Measurements from ENCODE around the gene LPAR3.

LPAR3 gene

DNA sequence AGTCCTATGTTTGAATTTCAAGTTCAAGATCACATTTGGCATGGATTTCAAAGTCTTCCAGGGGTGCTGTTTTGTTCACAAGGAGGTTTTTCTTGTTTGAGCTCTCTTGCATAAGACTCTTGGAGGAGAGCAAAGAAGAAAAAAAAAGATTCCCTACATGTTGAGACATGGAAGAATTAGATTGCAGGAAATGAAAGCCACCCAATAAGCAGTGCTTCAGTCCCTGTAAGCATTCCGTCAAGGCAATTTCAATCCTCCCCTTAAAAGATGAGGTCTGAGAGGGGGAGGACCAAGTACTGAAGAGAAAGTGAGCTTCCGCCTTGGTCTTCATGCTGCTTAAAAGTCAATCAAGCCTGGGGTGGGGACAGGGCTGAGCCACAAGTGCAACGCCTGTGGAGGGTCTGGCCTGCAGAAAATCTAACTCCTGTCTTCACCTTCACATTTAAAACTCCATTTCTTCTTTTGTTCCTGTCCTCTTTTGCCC is 50.2 kb downstream of the LPAR3 start:
- H3K36me3 ChIP-seq = no peaks in the 10 kb centered on the region
- peaks cover 9% of the 10 kb centered on the region for H3K4me1 ChIP-seq
- no peaks in the 10 kb centered on the region for H3K9me3 ChIP-seq
- H3K4me3 ChIP-seq (ENCODE audit: low read depth, low read length) = no peak overlapping the region
- no peaks in the 10 kb centered on the region for H3K27me3 ChIP-seq
- no peak for DNase-seq
- TF ChIP-seq, protein P1, sequence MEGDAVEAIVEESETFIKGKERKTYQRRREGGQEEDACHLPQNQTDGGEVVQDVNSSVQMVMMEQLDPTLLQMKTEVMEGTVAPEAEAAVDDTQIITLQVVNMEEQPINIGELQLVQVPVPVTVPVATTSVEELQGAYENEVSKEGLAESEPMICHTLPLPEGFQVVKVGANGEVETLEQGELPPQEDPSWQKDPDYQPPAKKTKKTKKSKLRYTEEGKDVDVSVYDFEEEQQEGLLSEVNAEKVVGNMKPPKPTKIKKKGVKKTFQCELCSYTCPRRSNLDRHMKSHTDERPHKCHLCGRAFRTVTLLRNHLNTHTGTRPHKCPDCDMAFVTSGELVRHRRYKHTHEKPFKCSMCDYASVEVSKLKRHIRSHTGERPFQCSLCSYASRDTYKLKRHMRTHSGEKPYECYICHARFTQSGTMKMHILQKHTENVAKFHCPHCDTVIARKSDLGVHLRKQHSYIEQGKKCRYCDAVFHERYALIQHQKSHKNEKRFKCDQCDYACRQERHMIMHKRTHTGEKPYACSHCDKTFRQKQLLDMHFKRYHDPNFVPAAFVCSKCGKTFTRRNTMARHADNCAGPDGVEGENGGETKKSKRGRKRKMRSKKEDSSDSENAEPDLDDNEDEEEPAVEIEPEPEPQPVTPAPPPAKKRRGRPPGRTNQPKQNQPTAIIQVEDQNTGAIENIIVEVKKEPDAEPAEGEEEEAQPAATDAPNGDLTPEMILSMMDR (IDR thresholded peaks at IDR 0.05; ENCODE audit: low read depth, low read length) = no peak

DNA sequence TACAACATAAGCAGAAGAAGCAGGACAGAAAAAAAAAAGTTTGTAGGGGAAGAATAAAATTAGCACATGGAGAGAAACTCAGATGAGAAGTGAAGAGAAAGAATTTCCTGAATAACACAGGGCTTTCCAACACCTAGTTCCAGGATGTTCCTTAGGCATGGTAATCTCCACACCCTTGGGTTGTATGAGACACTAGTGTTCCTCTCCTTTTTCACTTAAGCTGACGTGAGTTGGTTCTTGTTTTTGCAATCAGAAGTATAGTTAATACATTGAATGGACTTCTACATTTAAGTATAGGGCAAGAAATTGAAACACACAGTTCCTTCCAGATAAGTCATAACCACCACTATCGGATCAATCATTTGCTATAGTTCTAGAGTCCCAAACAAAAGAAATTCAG is 51.0 kb downstream of the LPAR3 start:
- TF ChIP-seq, protein P1 (IDR thresholded peaks at IDR 0.05; ENCODE audit: low read depth, low read length) = no peak
- Histone ChIP-seq H3K9me3 (no peaks in the 10 kb centered on the region), H3K36me3 (no peaks in the 10 kb centered on the region), H3K4me3 (ENCODE audit: low read depth, low read length) (no peak overlapping the region), H3K27me3 (no peaks in the 10 kb centered on the region), H3K4me1 (peaks cover 6% of the 10 kb centered on the region)
- DNase-seq = no peak

DNA sequence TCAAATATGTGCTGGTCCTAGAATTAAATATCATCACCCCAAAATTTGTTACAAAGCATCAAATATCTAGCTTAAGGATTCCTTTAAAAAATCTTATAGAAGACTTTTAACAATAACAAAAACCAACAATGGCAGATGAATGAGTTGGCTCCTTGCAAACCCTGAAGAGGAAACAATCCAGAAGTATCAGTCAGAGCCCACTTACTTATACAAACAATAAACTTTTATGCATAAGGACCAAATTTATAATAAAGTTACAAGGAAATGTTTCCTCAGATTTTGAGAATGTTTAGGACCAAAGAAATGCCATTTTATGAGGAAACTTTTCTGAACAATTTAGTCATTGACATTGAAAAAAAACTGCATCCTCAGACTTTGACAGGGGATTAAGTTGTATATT is 52.7 kb downstream of the LPAR3 start:
- Histone ChIP-seq H3K36me3 (no peaks in the 10 kb centered on the region), H3K27me3 (no peaks in the 10 kb centered on the region), H3K9me3 (no peaks in the 10 kb centered on the region), H3K4me3 (ENCODE audit: low read depth, low read length) (no peak overlapping the region), H3K4me1 (peaks cover 6% of the 10 kb centered on the region; the same call in 1 of the 2 replicates)
- DNase-seq = no peak
- TF ChIP-seq, protein P1 (IDR thresholded peaks at IDR 0.05; ENCODE audit: low read depth, low read length) = no peak

DNA sequence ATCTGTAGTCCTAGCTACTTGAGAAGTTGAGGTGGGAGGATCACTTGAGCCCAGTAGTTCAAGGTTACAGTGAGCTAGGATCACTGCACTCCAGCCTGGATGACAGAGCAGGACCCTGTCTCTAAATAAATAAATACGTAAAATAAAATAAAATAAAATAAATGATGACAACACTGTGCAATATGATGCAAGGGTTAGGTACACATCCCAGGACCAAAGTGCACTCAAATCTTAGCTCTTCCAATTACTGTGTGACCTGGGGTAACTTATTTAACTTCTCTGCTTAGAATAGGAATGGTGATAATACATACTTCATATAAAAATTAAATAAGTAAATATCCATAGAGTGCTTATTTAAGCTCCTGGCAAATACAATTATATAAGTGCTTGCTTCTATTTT is 53.5 kb downstream of the LPAR3 start:
- Histone ChIP-seq H3K4me1 (peaks cover 3% of the 10 kb centered on the region; the same call in 1 of the 2 replicates), H3K36me3 (no peaks in the 10 kb centered on the region), H3K9me3 (no peaks in the 10 kb centered on the region), H3K27me3 (no peaks in the 10 kb centered on the region), H3K4me3 (ENCODE audit: low read depth, low read length) (no peak overlapping the region)
- TF ChIP-seq, protein P1 (IDR thresholded peaks at IDR 0.05; ENCODE audit: low read depth, low read length) = no peak
- DNase-seq = no peak

DNA sequence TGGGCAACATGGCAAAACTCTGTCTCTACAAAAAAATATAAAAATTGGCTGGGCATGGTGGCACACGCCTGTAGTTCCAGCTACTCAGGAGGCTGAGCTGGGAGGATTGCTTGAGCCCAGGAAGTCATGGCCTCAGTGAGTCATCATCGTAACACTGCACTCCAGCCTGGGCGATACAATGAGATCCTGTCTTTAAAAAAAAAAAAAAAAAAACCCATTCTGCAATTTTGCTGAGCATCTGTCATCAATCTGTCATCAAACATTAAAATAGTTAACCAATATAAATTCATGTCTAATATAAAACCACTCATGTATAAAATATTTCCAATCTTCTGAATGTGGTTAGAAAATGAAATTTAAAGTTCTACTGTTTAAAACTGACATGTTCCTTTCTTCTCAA is 56.9 kb downstream of the LPAR3 start:
- H3K9me3 ChIP-seq = no peaks in the 10 kb centered on the region
- no peaks in the 10 kb centered on the region for H3K27me3 ChIP-seq
- DNase-seq = no peak
- H3K36me3 ChIP-seq = no peaks in the 10 kb centered on the region
- TF ChIP-seq, protein P1 (IDR thresholded peaks at IDR 0.05; ENCODE audit: low read depth, low read length) = no peak
- no peaks in the 10 kb centered on the region for H3K4me1 ChIP-seq
- H3K4me3 ChIP-seq (ENCODE audit: low read depth, low read length) = no peak overlapping the region

DNA sequence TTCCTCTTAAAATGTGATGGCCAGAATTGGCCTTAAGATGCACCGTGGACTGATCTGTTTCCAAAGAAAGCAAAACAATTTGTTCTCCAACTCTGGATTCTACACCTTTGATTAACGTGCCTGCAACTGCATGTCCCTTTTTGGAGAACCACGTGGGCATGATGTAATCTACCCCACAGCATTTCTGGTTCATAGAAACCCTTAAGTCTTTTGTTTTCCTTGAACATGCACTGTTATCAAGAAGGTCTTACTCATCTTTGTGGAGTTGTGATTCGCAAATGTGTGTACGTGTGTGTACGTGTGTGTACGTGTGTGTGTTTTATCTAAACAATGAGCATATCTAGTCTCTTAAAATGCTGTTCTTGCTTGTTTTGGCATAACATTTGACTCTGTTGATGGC is 57.8 kb downstream of the LPAR3 start:
- Histone ChIP-seq H3K4me3 (ENCODE audit: low read depth, low read length) (no peak overlapping the region), H3K4me1 (no peaks in the 10 kb centered on the region), H3K27me3 (no peaks in the 10 kb centered on the region), H3K9me3 (no peaks in the 10 kb centered on the region), H3K36me3 (no peaks in the 10 kb centered on the region)
- TF ChIP-seq, protein P1 (IDR thresholded peaks at IDR 0.05; ENCODE audit: low read depth, low read length) = no peak
- no peak for DNase-seq
